Trophoblast cell (in vitro differentiated cells and primary cell): ENCODE data around the gene SFXN5.
A peak's percentile ranks its signal among the peaks of the same experiment; 100 is the strongest.

Experiments
- DNase-seq, 2 donors: peaks; one replicate each; pipeline ENCODE4 v3.0.0-alpha.2; 2016
- H2AFZ ChIP-seq: 2 replicates; pipeline ENCODE4 v1.6.1; 2013; ENCODE audit warnings: low read length, moderate library complexity, mild to moderate bottlenecking; ENCODE audit not compliant: insufficient read depth, poor library complexity
- H2AK5ac ChIP-seq: 2 replicates; pipeline ENCODE4 v1.6.1; 2013; ENCODE audit warnings: mild to moderate bottlenecking, low read length
- H2BK120ac ChIP-seq: 2 replicates; pipeline ENCODE4 v1.6.1; 2013; ENCODE audit warnings: low read length, mild to moderate bottlenecking, moderate library complexity; ENCODE audit not compliant: insufficient read depth, poor library complexity
- H2BK12ac ChIP-seq: 2 replicates; pipeline ENCODE4 v1.6.1; 2013; ENCODE audit warnings: mild to moderate bottlenecking, low read length, moderate library complexity
- H2BK5ac ChIP-seq: 2 replicates; pipeline ENCODE4 v1.6.1; 2013; ENCODE audit warnings: low read length, low read depth, moderate library complexity, mild to moderate bottlenecking; ENCODE audit not compliant: poor library complexity
- H3K14ac ChIP-seq: 2 replicates; pipeline ENCODE4 v1.6.1; 2013; ENCODE audit warnings: mild to moderate bottlenecking, low read length
- H3K18ac ChIP-seq: 2 replicates; pipeline ENCODE4 v1.6.1; 2013; ENCODE audit warnings: mild to moderate bottlenecking, low read length
- H3K23ac ChIP-seq: 2 replicates; pipeline ENCODE4 v1.6.1; 2013; ENCODE audit warnings: low read length
- H3K27ac ChIP-seq: 2 replicates; pipeline ENCODE4 v1.5.1; 2013; ENCODE audit warnings: low read depth, mild to moderate bottlenecking, inconsistent platforms, low read length, moderate library complexity
- H3K27me3 ChIP-seq: 2 replicates; pipeline ENCODE4 v1.6.1; 2013; ENCODE audit warnings: inconsistent platforms, mild to moderate bottlenecking, low read length, moderate library complexity; ENCODE audit not compliant: insufficient read depth
- H3K36me3 ChIP-seq, 2 experiments: 1 replicate in 1 of 2; 2 replicates in 1 of 2; pipeline ENCODE4 v1.6.1; 2013; ENCODE audit warnings: low read length in 2 of 2, mild to moderate bottlenecking in 2 of 2, moderate library complexity in 1 of 2; ENCODE audit not compliant: insufficient read depth in 2 of 2, control insufficient read depth in 1 of 2
- H3K4ac ChIP-seq: 2 replicates; pipeline ENCODE4 v1.6.1; 2013; ENCODE audit warnings: low read depth, mild to moderate bottlenecking, low read length, moderate library complexity
- H3K4me1 ChIP-seq, 2 experiments: 1 replicate in 1 of 2; 2 replicates in 1 of 2; pipeline ENCODE4 v1.6.1; 2013; ENCODE audit warnings: low read length in 2 of 2, mild to moderate bottlenecking in 2 of 2, moderate library complexity in 1 of 2; ENCODE audit not compliant: insufficient read depth in 2 of 2, control insufficient read depth in 1 of 2
- H3K4me2 ChIP-seq: 2 replicates; pipeline ENCODE4 v1.6.1; 2013; ENCODE audit warnings: inconsistent platforms, mild to moderate bottlenecking, low read length, moderate library complexity
- H3K4me3 ChIP-seq: 2 replicates; pipeline ENCODE4 v1.5.1; 2013; ENCODE audit warnings: mild to moderate bottlenecking, low read depth, low read length, inconsistent platforms
- H3K79me1 ChIP-seq: one replicate; pipeline ENCODE4 v1.6.1; 2013; ENCODE audit warnings: low read length
- H3K79me2 ChIP-seq: 2 replicates; pipeline ENCODE4 v1.6.1; 2013; ENCODE audit warnings: low read length, mild to moderate bottlenecking; ENCODE audit not compliant: control insufficient read depth, insufficient read depth, poor library complexity
- H3K9ac ChIP-seq: 2 replicates; pipeline ENCODE4 v1.6.1; 2013; ENCODE audit warnings: mild to moderate bottlenecking, low read length
- H3K9me3 ChIP-seq: 2 replicates; pipeline ENCODE4 v1.6.1; 2013; ENCODE audit warnings: low read depth, mild to moderate bottlenecking, control low read depth, inconsistent platforms, low read length; ENCODE audit not compliant: insufficient read depth
- H4K12ac ChIP-seq: 2 replicates; pipeline ENCODE4 v1.6.1; 2013; ENCODE audit warnings: low read depth, mild to moderate bottlenecking, low read length, moderate library complexity
- H4K8ac ChIP-seq: 2 replicates; pipeline ENCODE4 v1.6.1; 2013; ENCODE audit warnings: low read depth, mild to moderate bottlenecking, low read length, moderate library complexity
- H4K91ac ChIP-seq: one replicate; pipeline ENCODE4 v1.6.1; 2013; ENCODE audit warnings: low read depth, mild to moderate bottlenecking, low read length, moderate library complexity
- WGBS: extraction: QIAGEN DNeasy Blood & Tissue Kit; methylation state at CpG from one replicate; pipeline ENCODE4 v1.1.7; 2013; ENCODE audit warnings: missing lambda C conversion rate; ENCODE audit not compliant: insufficient read length, insufficient coverage; ENCODE audit errors: extremely low coverage; 5-methylcytosine and 5-hydroxymethylcytosine counted together

Gene SFXN5

GRCh38 chr2:73043276-73043675, 28.2 kb downstream of the SFXN5 start:
- Histone ChIP-seq H3K79me2 (no peaks in the 10 kb centered on the region), H2BK5ac (no peak overlapping the region), H4K91ac (no peak overlapping the region), H3K27me3 (no peaks in the 10 kb centered on the region), H3K4ac (no peak overlapping the region), H4K8ac (no peak overlapping the region), H3K9me3 (peaks cover 2% of the 10 kb centered on the region), H3K36me3 (peaks cover 4% of the 10 kb centered on the region in 2 experiments), H3K18ac (no peak overlapping the region), H3K4me1 (peaks cover 16 to 17% of the 10 kb centered on the region in 2 experiments), H2BK12ac (no peak overlapping the region), H3K79me1 (peaks cover 9% of the 10 kb centered on the region), H2AK5ac (no peak overlapping the region), H2BK120ac (no peak overlapping the region), H3K9ac (no peak overlapping the region), H3K4me2 (no peak overlapping the region), H2AFZ (no peak overlapping the region), H3K14ac (no peak overlapping the region), H3K4me3 (no peak overlapping the region), H4K12ac (no peak overlapping the region), H3K23ac (no peak overlapping the region), H3K27ac (peak overlapping the region; percentile 3)
- no peak for DNase-seq
- no CpG with 5 or more reads among the region's 5 CpGs for WGBS

GRCh38 chr2:73037947-73038585, 33.4 kb downstream of the SFXN5 start:
- H3K27ac ChIP-seq = no peak overlapping the region
- H4K12ac ChIP-seq = no peak overlapping the region
- H3K9ac ChIP-seq = no peak overlapping the region
- no peak overlapping the region for H2AK5ac ChIP-seq
- no peak overlapping the region for H3K4me3 ChIP-seq
- no peaks in the 10 kb centered on the region for H3K79me2 ChIP-seq
- peaks cover 4 to 5% of the 10 kb centered on the region in 2 experiments for H3K4me1 ChIP-seq
- no peak overlapping the region for H3K23ac ChIP-seq
- H2BK12ac ChIP-seq = no peak overlapping the region
- H2BK5ac ChIP-seq = no peak overlapping the region
- no peak overlapping the region for H3K14ac ChIP-seq
- H3K4me2 ChIP-seq = no peak overlapping the region
- no peaks in the 10 kb centered on the region for H3K9me3 ChIP-seq
- no peak overlapping the region for H2BK120ac ChIP-seq
- no peak overlapping the region for H3K4ac ChIP-seq
- no peak overlapping the region for H4K8ac ChIP-seq
- peaks cover under 1% of the 10 kb centered on the region for H3K79me1 ChIP-seq
- H4K91ac ChIP-seq = no peak overlapping the region
- H3K27me3 ChIP-seq = no peaks in the 10 kb centered on the region
- no CpG with 5 or more reads among the region's 6 CpGs for WGBS
- H3K36me3 ChIP-seq = peaks cover 4 to 6% of the 10 kb centered on the region in 2 experiments
- H2AFZ ChIP-seq = no peak overlapping the region
- no peak overlapping the region for H3K18ac ChIP-seq
- DNase-seq = no peak

GRCh38 chr2:73036766-73037165, 34.7 kb downstream of the SFXN5 start:
- no CpG with 5 or more reads among the region's 11 CpGs for WGBS
- Histone ChIP-seq H3K27ac (no peak overlapping the region), H3K79me2 (no peaks in the 10 kb centered on the region), H3K4me1 (peaks cover 3% of the 10 kb centered on the region in 2 experiments), H3K79me1 (no peaks in the 10 kb centered on the region), H3K9me3 (no peaks in the 10 kb centered on the region), H2AFZ (no peak overlapping the region), H3K36me3 (peaks cover 6 to 8% of the 10 kb centered on the region in 2 experiments), H4K8ac (no peak overlapping the region), H3K18ac (no peak overlapping the region), H3K4ac (no peak overlapping the region), H3K27me3 (no peaks in the 10 kb centered on the region), H3K4me3 (no peak overlapping the region), H3K9ac (no peak overlapping the region), H2AK5ac (no peak overlapping the region), H3K14ac (no peak overlapping the region), H2BK5ac (no peak overlapping the region), H2BK120ac (no peak overlapping the region), H3K23ac (no peak overlapping the region), H4K91ac (no peak overlapping the region), H4K12ac (no peak overlapping the region), H2BK12ac (no peak overlapping the region), H3K4me2 (no peak overlapping the region)
- no peak for DNase-seq

GRCh38 chr2:73035899-73036711, 35.4 kb downstream of the SFXN5 start:
- Histone ChIP-seq H2AFZ (no peak overlapping the region), H3K79me1 (no peaks in the 10 kb centered on the region), H3K9me3 (no peaks in the 10 kb centered on the region), H3K36me3 (peaks cover 6 to 8% of the 10 kb centered on the region in 2 experiments), H3K4me2 (no peak overlapping the region), H3K9ac (no peak overlapping the region), H4K12ac (no peak overlapping the region), H3K4me1 (peaks cover 3% of the 10 kb centered on the region in 2 experiments), H2BK120ac (no peak overlapping the region), H3K18ac (no peak overlapping the region), H3K4me3 (no peak overlapping the region), H3K27me3 (no peaks in the 10 kb centered on the region), H3K27ac (no peak overlapping the region), H4K8ac (no peak overlapping the region), H2AK5ac (no peak overlapping the region), H3K79me2 (no peaks in the 10 kb centered on the region), H4K91ac (no peak overlapping the region), H3K23ac (no peak overlapping the region), H3K14ac (no peak overlapping the region), H3K4ac (no peak overlapping the region), H2BK5ac (no peak overlapping the region), H2BK12ac (no peak overlapping the region)
- DNase-seq = no peak
- WGBS = no CpG with 5 or more reads among the region's 6 CpGs
